ENCODE measurements around the gene GRK5.

GRK5 gene

GRCh38 chr10:119217991-119218490 is 10.7 kb downstream of the GRK5 start:
- Histone ChIP-seq H3K27me3 (ENCODE audit: control insufficient read depth, insufficient read depth, low read length) (no peaks in the 10 kb centered on the region), H3K79me2 (peaks cover 67% of the 10 kb centered on the region), H2AFZ (no peak overlapping the region), H3K4me2 (ENCODE audit: low read length) (peak overlapping the region; percentile 23), H3K27ac (peak overlapping the region; percentile 62), H3K4me3 (ENCODE audit: low read depth, low read length) (no peak overlapping the region), H3K9ac (no peak overlapping the region), H3K4me1 (peaks cover 69% of the 10 kb centered on the region), H3K9me3 (ENCODE audit: control insufficient read depth, low read length) (no peaks in the 10 kb centered on the region), H3K36me3 (ENCODE audit: control insufficient read depth, insufficient read depth, low read length) (no peaks in the 10 kb centered on the region)
- no peak for TF ChIP-seq CTCF (IDR thresholded peaks at IDR 0.05)

- Histone ChIP-seq H3K9me3 (ENCODE audit: control insufficient read depth, low read length) (no peaks in the 10 kb centered on the region), H3K27me3 (ENCODE audit: control insufficient read depth, insufficient read depth, low read length) (no peaks in the 10 kb centered on the region), H3K79me2 (peaks cover 64% of the 10 kb centered on the region), H3K27ac (no peak overlapping the region), H3K4me3 (ENCODE audit: low read depth, low read length) (no peak overlapping the region), H2AFZ (no peak overlapping the region), H3K9ac (no peak overlapping the region), H3K4me1 (peaks cover 62% of the 10 kb centered on the region), H3K36me3 (ENCODE audit: control insufficient read depth, insufficient read depth, low read length) (no peaks in the 10 kb centered on the region), H3K4me2 (ENCODE audit: low read length) (no peak overlapping the region)
- TF ChIP-seq CTCF (IDR thresholded peaks at IDR 0.05) = no peak
Observed at GRCh38 chr10:119219871-119220270, 12.5 kb downstream of the GRK5 start.

GRCh38 chr10:119221201-119221600 is 13.8 kb downstream of the GRK5 start:
- peaks cover 53% of the 10 kb centered on the region for H3K4me1 ChIP-seq
- no peak overlapping the region for H3K4me2 ChIP-seq (ENCODE audit: low read length)
- no peaks in the 10 kb centered on the region for H3K36me3 ChIP-seq (ENCODE audit: control insufficient read depth, insufficient read depth, low read length)
- TF ChIP-seq CTCF (IDR thresholded peaks at IDR 0.05) = no peak
- H3K27me3 ChIP-seq (ENCODE audit: control insufficient read depth, insufficient read depth, low read length) = no peaks in the 10 kb centered on the region
- no peak overlapping the region for H3K9ac ChIP-seq
- H3K9me3 ChIP-seq (ENCODE audit: control insufficient read depth, low read length) = no peaks in the 10 kb centered on the region
- no peak overlapping the region for H2AFZ ChIP-seq
- H3K27ac ChIP-seq = peak overlapping the region; percentile 87
- H3K79me2 ChIP-seq = peaks cover 57% of the 10 kb centered on the region
- no peak overlapping the region for H3K4me3 ChIP-seq (ENCODE audit: low read depth, low read length)

- no peak overlapping the region for H3K4me3 ChIP-seq (ENCODE audit: low read depth, low read length)
- no peak overlapping the region for H3K9ac ChIP-seq
- peaks cover 57% of the 10 kb centered on the region for H3K79me2 ChIP-seq
- TF ChIP-seq CTCF (IDR thresholded peaks at IDR 0.05) = no peak
- no peak overlapping the region for H2AFZ ChIP-seq
- no peaks in the 10 kb centered on the region for H3K27me3 ChIP-seq (ENCODE audit: control insufficient read depth, insufficient read depth, low read length)
- peak overlapping the region; percentile 32 for H3K4me2 ChIP-seq (ENCODE audit: low read length)
- H3K27ac ChIP-seq = peak overlapping the region; percentile 87
- no peaks in the 10 kb centered on the region for H3K36me3 ChIP-seq (ENCODE audit: control insufficient read depth, insufficient read depth, low read length)
- no peaks in the 10 kb centered on the region for H3K9me3 ChIP-seq (ENCODE audit: control insufficient read depth, low read length)
- peaks cover 48% of the 10 kb centered on the region for H3K4me1 ChIP-seq
Observed at GRCh38 chr10:119221666-119222065, 14.3 kb downstream of the GRK5 start.

GRCh38 chr10:119222537-119222936 is 15.2 kb downstream of the GRK5 start:
- Histone ChIP-seq H3K27ac (peak overlapping the region; percentile 87), H3K36me3 (ENCODE audit: control insufficient read depth, insufficient read depth, low read length) (no peaks in the 10 kb centered on the region), H3K9ac (no peak overlapping the region), H2AFZ (peak overlapping the region; percentile 12), H3K4me1 (peaks cover 45% of the 10 kb centered on the region), H3K4me3 (ENCODE audit: low read depth, low read length) (no peak overlapping the region), H3K4me2 (ENCODE audit: low read length) (peak overlapping the region; percentile 32), H3K79me2 (peaks cover 62% of the 10 kb centered on the region), H3K9me3 (ENCODE audit: control insufficient read depth, low read length) (no peaks in the 10 kb centered on the region), H3K27me3 (ENCODE audit: control insufficient read depth, insufficient read depth, low read length) (no peaks in the 10 kb centered on the region)
- TF ChIP-seq CTCF (IDR thresholded peaks at IDR 0.05) = no peak
